Uterus (tissue), 4 donors: Measurements from ENCODE around the gene SET. TPM values are rescaled to one million over a fixed set of nuclear protein-coding genes. Genes with fewer than 3 reads are reported as not detected.

Experiments
- DNase-seq, 2 donors: peaks; one replicate each; pipeline ENCODE4 v3.0.0-alpha.2; 2019 to 2020
- H3K27ac ChIP-seq, 2 donors: fragments of 200-600 bp; sonication (generic); 1 replicate in 1 of 2; 2 replicates in 1 of 2; pipeline ENCODE4 v1.5.1; 2016 to 2018
- H3K27me3 ChIP-seq, 2 donors: fragments of 200-600 bp; sonication (generic); one replicate each; pipeline ENCODE4 v1.5.1; 2018 to 2019; ENCODE audit warnings: control low read depth in 1 of 2
- H3K36me3 ChIP-seq, 2 donors: fragments of 200-600 bp; sonication (generic); one replicate each; pipeline ENCODE4 v1.5.1; 2019; ENCODE audit warnings: control low read depth in 1 of 2
- H3K4me1 ChIP-seq, 2 donors: fragments of 200-600 bp; sonication (generic); one replicate each; pipeline ENCODE4 v1.5.1; 2018 to 2019; ENCODE audit warnings: control low read depth in 1 of 2
- H3K4me3 ChIP-seq, 2 donors: fragments of 200-600 bp; sonication (generic); 1 replicate in 1 of 2; 2 replicates in 1 of 2; pipeline ENCODE4 v1.5.1; 2018 to 2019; ENCODE audit warnings: mild to moderate bottlenecking in 1 of 2
- H3K9me3 ChIP-seq, 2 donors: fragments of 200-600 bp; sonication (generic); one replicate each; pipeline ENCODE4 v1.5.1; 2019; ENCODE audit warnings: control low read depth in 1 of 2
- POLR2A ChIP-seq, 2 donors: fragments of 450-650 bp; IDR thresholded peaks; one replicate each; pipeline ENCODE4 v1.6.1; 2016; ENCODE audit warnings: antibody characterized with exemption in 2 of 2, mild to moderate bottlenecking in 1 of 2, moderate library complexity in 1 of 2
- intact Hi-C: fragments of 100-400 bp; cut with DNase I; formaldehyde crosslinking; loops from one replicate; pipeline ENCODE4 v1.15.1; 2023; ENCODE audit warnings: low total_unique reads
- total RNA-seq, 4 donors: library from RNA; depleted of rRNA in 3 of 4; stranded (reverse); fragments of >200 nt in 3 of 4; gene quantifications; one replicate each; pipeline versions ENCODE4 v1.1.0 to v1.2.4, GENCODE V29; 2014 to 2023
- TF ChIP-seq, protein P1 (sequence below), 4 experiments: fragments of 200-600 bp in 2 of 4; fragments of 450-650 bp in 2 of 4; sonication (generic) in 2 of 4; IDR thresholded peaks; one replicate each; pipeline ENCODE4 v1.5.1; 2016 to 2019; ENCODE audit warnings: antibody characterized with exemption in 4 of 4, mild to moderate bottlenecking in 2 of 4, moderate library complexity in 1 of 4
- donor health status: DM: yes; HTN: yes; CAD: no.

The SET gene
- total RNA-seq, 4 donors from 2014 or later: 79.9 to 481 (median 197) TPM

DNA sequence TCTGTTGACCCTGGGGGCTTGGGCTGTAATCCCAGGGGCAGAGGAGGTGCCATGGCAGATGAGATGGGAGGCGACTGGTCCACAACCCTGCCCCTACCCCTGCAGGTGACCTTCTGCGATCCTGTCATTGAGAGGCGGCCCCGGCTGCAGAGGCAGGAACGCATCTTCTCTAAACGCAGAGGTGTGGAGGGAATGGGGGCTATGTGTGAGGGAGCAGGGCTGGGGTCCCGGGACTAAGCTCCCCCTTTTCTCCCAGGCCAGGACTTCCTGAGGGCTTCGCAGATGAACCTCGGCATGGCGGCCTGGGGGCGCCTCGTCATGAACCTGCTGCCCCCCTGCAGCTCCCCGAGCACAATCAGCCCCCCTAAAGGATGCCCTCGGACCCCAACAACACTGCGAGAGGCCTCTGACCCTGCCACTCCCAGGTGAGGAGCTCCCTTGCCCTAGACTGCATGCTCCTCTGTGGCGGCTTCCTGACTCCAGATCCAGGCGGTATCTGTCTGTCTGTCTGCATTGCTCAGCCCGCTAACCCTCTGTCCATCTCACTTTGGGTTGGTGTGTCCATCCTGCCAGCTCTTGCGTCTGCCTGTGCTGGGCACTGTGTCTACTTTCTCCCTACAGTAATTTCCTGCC lies 25.0 kb downstream of the SET start:
- Histone ChIP-seq H3K27ac (no peak overlapping the region), H3K9me3 (no peaks in the 10 kb centered on the region), H3K4me3 (no peak overlapping the region), H3K36me3 (no peaks in the 10 kb centered on the region), H3K27me3 (no peaks in the 10 kb centered on the region), H3K4me1 (no peaks in the 10 kb centered on the region)
- no peak for DNase-seq
- TF ChIP-seq POLR2A (IDR thresholded peaks at IDR 0.05): no peak
- TF ChIP-seq, protein P1, sequence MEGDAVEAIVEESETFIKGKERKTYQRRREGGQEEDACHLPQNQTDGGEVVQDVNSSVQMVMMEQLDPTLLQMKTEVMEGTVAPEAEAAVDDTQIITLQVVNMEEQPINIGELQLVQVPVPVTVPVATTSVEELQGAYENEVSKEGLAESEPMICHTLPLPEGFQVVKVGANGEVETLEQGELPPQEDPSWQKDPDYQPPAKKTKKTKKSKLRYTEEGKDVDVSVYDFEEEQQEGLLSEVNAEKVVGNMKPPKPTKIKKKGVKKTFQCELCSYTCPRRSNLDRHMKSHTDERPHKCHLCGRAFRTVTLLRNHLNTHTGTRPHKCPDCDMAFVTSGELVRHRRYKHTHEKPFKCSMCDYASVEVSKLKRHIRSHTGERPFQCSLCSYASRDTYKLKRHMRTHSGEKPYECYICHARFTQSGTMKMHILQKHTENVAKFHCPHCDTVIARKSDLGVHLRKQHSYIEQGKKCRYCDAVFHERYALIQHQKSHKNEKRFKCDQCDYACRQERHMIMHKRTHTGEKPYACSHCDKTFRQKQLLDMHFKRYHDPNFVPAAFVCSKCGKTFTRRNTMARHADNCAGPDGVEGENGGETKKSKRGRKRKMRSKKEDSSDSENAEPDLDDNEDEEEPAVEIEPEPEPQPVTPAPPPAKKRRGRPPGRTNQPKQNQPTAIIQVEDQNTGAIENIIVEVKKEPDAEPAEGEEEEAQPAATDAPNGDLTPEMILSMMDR (IDR thresholded peaks at IDR 0.05): no peak
- intact Hi-C loops: no loop called here

DNA sequence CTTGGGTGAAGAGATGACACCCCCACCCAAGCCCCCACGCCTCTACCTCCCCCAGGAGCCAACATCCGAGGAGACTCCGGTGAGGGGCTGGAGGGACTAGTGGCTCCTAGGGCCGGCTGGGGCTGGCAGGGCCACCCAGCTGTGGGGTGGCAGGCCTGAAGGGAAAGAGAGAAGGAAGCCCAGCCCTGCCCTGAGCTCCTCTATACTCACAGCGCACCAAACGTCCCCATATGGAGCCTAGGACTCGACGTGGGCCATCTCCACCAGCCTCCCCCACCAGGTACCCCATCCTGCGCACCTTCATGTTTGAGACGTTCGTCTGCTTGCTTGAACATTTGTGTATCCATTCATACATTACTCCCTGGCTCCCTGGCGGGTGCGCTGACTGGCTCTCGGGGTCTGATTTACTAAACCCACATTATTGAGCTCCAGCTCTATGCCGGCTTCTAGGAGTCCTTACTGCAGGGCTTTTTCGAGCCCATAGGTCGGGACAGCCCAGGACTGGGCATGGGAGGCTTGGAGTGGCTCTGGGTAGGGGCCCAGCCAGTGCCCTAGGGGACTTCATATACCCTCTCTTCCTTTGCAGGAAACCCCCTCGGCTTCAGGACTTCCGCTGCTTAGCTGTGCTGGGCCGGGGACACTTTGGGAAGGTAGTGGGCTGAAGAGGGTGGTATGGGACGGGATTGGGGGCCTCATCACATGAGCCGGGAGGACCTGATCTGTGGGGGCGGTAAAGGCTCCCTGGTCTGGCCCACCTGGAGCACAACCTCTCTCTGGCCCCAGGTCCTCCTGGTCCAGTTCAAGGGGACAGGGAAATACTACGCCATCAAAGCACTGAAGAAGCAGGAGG lies 25.8 kb downstream of the SET start:
- Histone ChIP-seq H3K36me3 (no peaks in the 10 kb centered on the region), H3K4me1 (no peaks in the 10 kb centered on the region), H3K4me3 (no peak overlapping the region), H3K9me3 (no peaks in the 10 kb centered on the region), H3K27ac (no peak overlapping the region), H3K27me3 (no peaks in the 10 kb centered on the region)
- TF ChIP-seq POLR2A (IDR thresholded peaks at IDR 0.05): no peak
- TF ChIP-seq, protein P1 (IDR thresholded peaks at IDR 0.05): no peak
- intact Hi-C loops: no loop called here
- no peak for DNase-seq

DNA sequence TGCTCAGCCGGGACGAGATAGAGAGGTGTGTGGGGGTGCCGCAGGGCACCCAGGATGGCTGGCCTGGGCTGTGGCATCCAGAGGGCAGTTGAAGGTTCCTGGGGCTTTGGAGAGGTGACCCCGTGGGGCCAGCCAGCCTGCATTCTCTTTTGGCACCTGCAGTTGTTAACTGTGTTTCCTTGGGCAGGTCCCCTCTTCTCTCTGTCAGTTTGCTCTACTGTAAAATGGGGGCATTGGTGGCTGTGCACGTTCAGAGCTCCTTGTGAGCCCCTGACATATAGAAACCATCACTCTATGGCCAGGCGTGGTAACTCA lies 26.4 kb downstream of the SET start:
- H3K4me1 ChIP-seq: no peaks in the 10 kb centered on the region
- H3K27me3 ChIP-seq: no peaks in the 10 kb centered on the region
- H3K9me3 ChIP-seq: no peaks in the 10 kb centered on the region
- no peak for TF ChIP-seq POLR2A (IDR thresholded peaks at IDR 0.05)
- TF ChIP-seq, protein P1 (IDR thresholded peaks at IDR 0.05): no peak
- no peak overlapping the region for H3K27ac ChIP-seq
- no peak overlapping the region for H3K4me3 ChIP-seq
- DNase-seq: no peak
- H3K36me3 ChIP-seq: no peaks in the 10 kb centered on the region
- intact Hi-C loops: no loop called here

DNA sequence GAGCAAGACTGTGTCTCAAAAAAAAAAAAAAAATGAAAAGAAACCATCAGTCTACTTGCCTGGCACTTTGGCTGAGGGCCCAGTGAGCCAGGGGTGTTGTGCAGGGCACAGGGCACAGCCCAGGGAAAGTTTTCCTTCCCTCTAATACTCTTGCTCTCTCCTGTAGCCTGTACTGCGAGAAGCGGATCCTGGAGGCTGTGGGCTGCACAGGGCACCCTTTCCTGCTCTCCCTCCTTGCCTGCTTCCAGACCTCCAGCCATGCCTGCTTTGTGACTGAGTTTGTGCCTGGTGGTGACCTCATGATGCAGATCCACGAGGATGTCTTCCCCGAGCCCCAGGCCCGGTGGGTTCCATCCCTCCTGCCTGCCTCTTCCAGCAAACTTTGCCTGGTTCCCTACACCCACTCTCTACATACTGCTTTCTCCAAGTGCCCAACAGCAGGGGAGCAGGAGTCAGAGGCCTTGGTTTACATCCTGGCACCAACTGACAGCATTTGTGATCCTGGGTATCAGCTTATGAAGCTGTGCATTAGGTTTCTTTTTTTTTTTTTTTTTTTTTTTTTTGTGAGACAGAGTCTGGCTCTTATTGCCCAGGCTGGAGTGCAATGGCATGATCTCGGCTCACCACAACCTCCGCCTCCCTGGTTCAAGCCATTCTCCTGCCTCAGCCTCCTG lies 27.7 kb downstream of the SET start:
- H3K4me3 ChIP-seq: no peak overlapping the region
- H3K36me3 ChIP-seq: no peaks in the 10 kb centered on the region
- no peaks in the 10 kb centered on the region for H3K27me3 ChIP-seq
- H3K4me1 ChIP-seq: no peaks in the 10 kb centered on the region
- TF ChIP-seq, protein P1 (IDR thresholded peaks at IDR 0.05): no peak
- no peak for TF ChIP-seq POLR2A (IDR thresholded peaks at IDR 0.05)
- H3K27ac ChIP-seq: no peak overlapping the region
- intact Hi-C loops: no loop called here
- no peaks in the 10 kb centered on the region for H3K9me3 ChIP-seq
- no peak for DNase-seq

DNA sequence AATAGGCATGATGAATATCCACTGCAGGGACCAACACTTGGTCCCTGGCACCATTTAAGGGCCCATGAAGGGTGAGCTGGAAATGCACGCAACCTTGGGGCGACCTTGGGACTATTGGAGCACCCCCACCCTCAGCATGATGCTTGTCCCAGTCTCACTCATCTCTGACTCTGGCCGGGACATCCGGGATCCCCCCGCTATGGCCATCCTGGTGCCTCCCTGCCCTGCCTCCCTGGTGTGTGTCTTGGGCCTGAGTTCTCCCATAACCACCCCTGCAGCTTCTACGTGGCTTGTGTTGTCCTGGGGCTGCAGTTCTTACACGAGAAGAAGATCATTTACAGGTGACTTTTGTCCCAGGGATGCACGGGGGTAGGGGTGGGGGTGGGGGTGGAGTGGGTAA lies 29.0 kb downstream of the SET start:
- no peak for DNase-seq
- Histone ChIP-seq H3K4me1 (no peaks in the 10 kb centered on the region), H3K36me3 (no peaks in the 10 kb centered on the region), H3K9me3 (no peaks in the 10 kb centered on the region), H3K4me3 (no peak overlapping the region), H3K27me3 (no peaks in the 10 kb centered on the region), H3K27ac (no peak overlapping the region)
- intact Hi-C loops: no loop called here
- TF ChIP-seq POLR2A (IDR thresholded peaks at IDR 0.05): no peak
- TF ChIP-seq, protein P1 (IDR thresholded peaks at IDR 0.05): no peak
